Neural cell (in vitro differentiated cells): ENCODE data around the gene SDK1. TPM values are rescaled to one million over a fixed set of nuclear protein-coding genes. Genes with fewer than 3 reads are reported as not detected.

ENCODE experiments used
- H2AFZ ChIP-seq: fragments of 200-600, 300-800 bp; sonication (generic), shearing (Covaris generic); 2 replicates; pipeline ENCODE4 v1.6.0; 2014; ENCODE audit warnings: low read depth, mild to moderate bottlenecking, antibody characterized with exemption, low read length, moderate library complexity
- H3F3A ChIP-seq: fragments of 200-600 bp; shearing (Covaris generic); 2 replicates; pipeline ENCODE4 v1.6.1; 2016; ENCODE audit warnings: mild to moderate bottlenecking, moderate library complexity, mixed read lengths, antibody characterized with exemption, low read length; ENCODE audit not compliant: insufficient read depth, poor library complexity, severe bottlenecking
- H3K27ac ChIP-seq: fragments of 200-600, 300-800 bp; sonication (generic), shearing (Covaris generic); 2 replicates; pipeline ENCODE4 v1.5.1; 2014; ENCODE audit warnings: mild to moderate bottlenecking, low read length, moderate library complexity
- H3K27me3 ChIP-seq: fragments of 300-800, 200-600 bp; sonication (generic), shearing (Covaris generic); 2 replicates; pipeline ENCODE4 v1.6.0; 2014; ENCODE audit warnings: mild to moderate bottlenecking, low read depth, low read length, moderate library complexity; ENCODE audit not compliant: insufficient read depth
- H3K36me3 ChIP-seq: fragments of 300-800, 200-600 bp; sonication (generic), shearing (Covaris generic); 2 replicates; pipeline ENCODE4 v1.5.1; 2014; ENCODE audit warnings: mild to moderate bottlenecking, antibody characterized with exemption, low read length, moderate library complexity; ENCODE audit not compliant: insufficient read depth
- H3K4me2 ChIP-seq: fragments of 300-800, 200-600 bp; sonication (generic), shearing (Covaris generic); 2 replicates; pipeline ENCODE4 v1.6.0; 2014; ENCODE audit warnings: mild to moderate bottlenecking, low read length
- H3K4me3 ChIP-seq: fragments of 300-800, 200-600 bp; sonication (generic), shearing (Covaris generic); 2 replicates; pipeline ENCODE4 v1.5.1; 2014; ENCODE audit warnings: mild to moderate bottlenecking, low read length, moderate library complexity
- H3K79me2 ChIP-seq: fragments of 200-600 bp; shearing (Covaris generic); replicated peaks from 2 replicates; pipeline ENCODE4 v1.6.0; 2014; ENCODE audit warnings: mild to moderate bottlenecking, low read length, moderate library complexity; ENCODE audit not compliant: insufficient read depth
- H3K9ac ChIP-seq: fragments of 300-800, 200-600 bp; sonication (generic), shearing (Covaris generic); 2 replicates; pipeline ENCODE4 v1.6.1; 2016; ENCODE audit warnings: mild to moderate bottlenecking, low read length, mixed read lengths
- H3K9me2 ChIP-seq: fragments of 200-600 bp; shearing (Covaris generic); 2 replicates; pipeline ENCODE4 v1.6.1; 2016; ENCODE audit warnings: mild to moderate bottlenecking, low read length, mixed read lengths; ENCODE audit not compliant: insufficient read depth
- H3K9me3 ChIP-seq: fragments of 200-600, 300-800 bp; sonication (generic), shearing (Covaris generic); 2 replicates; pipeline ENCODE4 v1.6.1; 2016; ENCODE audit warnings: mild to moderate bottlenecking, mixed run types, low read length, moderate library complexity, mixed read lengths
- H4K20me1 ChIP-seq: fragments of 200-600 bp; shearing (Covaris generic); 2 replicates; pipeline ENCODE4 v1.6.1; 2016; ENCODE audit warnings: mild to moderate bottlenecking, mixed run types; ENCODE audit not compliant: insufficient read depth
- EP300 ChIP-seq: fragments of 450-650 bp; conservative IDR thresholded peaks from 2 replicates; pipeline ENCODE4 v1.6.1; 2014; ENCODE audit warnings: antibody characterized with exemption, mild to moderate bottlenecking, moderate library complexity; ENCODE audit not compliant: poor library complexity, severe bottlenecking
- EZH2 ChIP-seq: fragments of 200-600, 300-800 bp; shearing (Covaris generic), sonication (generic); IDR thresholded peaks from 2 replicates; pipeline ENCODE4 v1.6.1; 2014; ENCODE audit warnings: antibody characterized with exemption, low read length, borderline replicate concordance, mild to moderate bottlenecking; ENCODE audit not compliant: insufficient read depth, poor library complexity, severe bottlenecking
- MXI1 ChIP-seq: fragments of 450-650 bp; conservative IDR thresholded peaks from 2 replicates; pipeline ENCODE4 v1.6.1; 2014; ENCODE audit warnings: antibody characterized with exemption, mild to moderate bottlenecking; ENCODE audit not compliant: poor library complexity, severe bottlenecking
- POLR2AphosphoS5 ChIP-seq: IDR thresholded peaks from 2 replicates; pipeline ENCODE4 v1.6.1; 2012
- RAD21 ChIP-seq: fragments of 450-650 bp; conservative IDR thresholded peaks from 2 replicates; pipeline ENCODE4 v1.6.1; 2014; ENCODE audit warnings: antibody characterized with exemption, mild to moderate bottlenecking, moderate library complexity
- SMC3 ChIP-seq: fragments of 450-650 bp; conservative IDR thresholded peaks from 2 replicates; pipeline ENCODE4 v1.6.1; 2014; ENCODE audit warnings: antibody characterized with exemption, mild to moderate bottlenecking, moderate library complexity; ENCODE audit not compliant: poor library complexity
- TAF1 ChIP-seq: IDR thresholded peaks from 2 replicates; pipeline ENCODE4 v1.6.1; 2012; ENCODE audit warnings: low read depth
- polyA plus RNA-seq: library from polyadenylated mRNA; depleted of rRNA; stranded (reverse); fragments of >200 nt; gene quantifications from 2 replicates; pipeline ENCODE4 v1.2.3, GENCODE V29; 2014
- TF ChIP-seq, protein P1 (sequence below): fragments of 450-650 bp; IDR thresholded peaks from 2 replicates; pipeline ENCODE4 v1.5.1; 2014; ENCODE audit warnings: antibody characterized with exemption, mild to moderate bottlenecking, moderate library complexity; ENCODE audit not compliant: poor library complexity, severe bottlenecking
- TF ChIP-seq, protein P2 (sequence below): IDR thresholded peaks from 2 replicates; pipeline ENCODE4 v1.6.1; 2012; ENCODE audit warnings: borderline replicate concordance

SDK1 gene
- polyA plus RNA-seq, 1 donor from 2014 or later, result 2.7 TPM

DNA sequence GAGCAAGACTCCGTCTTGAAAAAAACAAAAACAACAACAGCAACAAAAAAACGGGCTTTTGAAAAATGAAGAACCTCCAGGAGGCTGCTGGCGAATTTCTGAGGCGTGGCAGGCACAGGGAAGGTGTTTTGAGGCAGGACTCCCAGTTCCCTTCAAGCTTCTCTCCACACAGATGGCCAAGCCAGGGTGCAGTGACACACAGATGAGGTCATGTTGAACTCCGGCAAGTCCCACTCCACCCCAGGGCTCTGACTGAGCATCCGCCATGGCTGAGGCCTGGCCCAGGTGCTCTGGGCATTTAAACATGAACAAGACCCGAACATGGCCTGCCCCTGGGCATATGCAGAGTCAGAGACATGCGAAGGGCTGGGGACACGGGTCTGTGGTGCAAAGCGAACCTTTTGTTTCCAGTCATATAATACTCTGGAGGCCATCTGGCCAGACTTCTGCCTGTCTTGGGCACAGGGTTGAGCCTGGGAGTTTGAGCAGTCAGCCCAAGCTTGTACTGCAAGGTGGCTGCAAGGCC is 866.4 kb downstream of the SDK1 start:
- Histone ChIP-seq H3K27me3 (no peaks in the 10 kb centered on the region), H3K9me2 (no peaks in the 10 kb centered on the region), H3K4me3 (no peak overlapping the region), H2AFZ (no peak overlapping the region), H3K9me3 (no peaks in the 10 kb centered on the region), H3F3A (no peaks in the 10 kb centered on the region), H3K27ac (no peak overlapping the region), H3K79me2 (no peaks in the 10 kb centered on the region), H3K9ac (no peak overlapping the region), H3K4me2 (no peak overlapping the region), H4K20me1 (no peaks in the 10 kb centered on the region), H3K36me3 (no peaks in the 10 kb centered on the region)
- TF ChIP-seq EP300, result no peak
- TF ChIP-seq POLR2AphosphoS5, result no peak
- TF ChIP-seq, protein P1, sequence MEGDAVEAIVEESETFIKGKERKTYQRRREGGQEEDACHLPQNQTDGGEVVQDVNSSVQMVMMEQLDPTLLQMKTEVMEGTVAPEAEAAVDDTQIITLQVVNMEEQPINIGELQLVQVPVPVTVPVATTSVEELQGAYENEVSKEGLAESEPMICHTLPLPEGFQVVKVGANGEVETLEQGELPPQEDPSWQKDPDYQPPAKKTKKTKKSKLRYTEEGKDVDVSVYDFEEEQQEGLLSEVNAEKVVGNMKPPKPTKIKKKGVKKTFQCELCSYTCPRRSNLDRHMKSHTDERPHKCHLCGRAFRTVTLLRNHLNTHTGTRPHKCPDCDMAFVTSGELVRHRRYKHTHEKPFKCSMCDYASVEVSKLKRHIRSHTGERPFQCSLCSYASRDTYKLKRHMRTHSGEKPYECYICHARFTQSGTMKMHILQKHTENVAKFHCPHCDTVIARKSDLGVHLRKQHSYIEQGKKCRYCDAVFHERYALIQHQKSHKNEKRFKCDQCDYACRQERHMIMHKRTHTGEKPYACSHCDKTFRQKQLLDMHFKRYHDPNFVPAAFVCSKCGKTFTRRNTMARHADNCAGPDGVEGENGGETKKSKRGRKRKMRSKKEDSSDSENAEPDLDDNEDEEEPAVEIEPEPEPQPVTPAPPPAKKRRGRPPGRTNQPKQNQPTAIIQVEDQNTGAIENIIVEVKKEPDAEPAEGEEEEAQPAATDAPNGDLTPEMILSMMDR, result no peak
- TF ChIP-seq, protein P2, sequence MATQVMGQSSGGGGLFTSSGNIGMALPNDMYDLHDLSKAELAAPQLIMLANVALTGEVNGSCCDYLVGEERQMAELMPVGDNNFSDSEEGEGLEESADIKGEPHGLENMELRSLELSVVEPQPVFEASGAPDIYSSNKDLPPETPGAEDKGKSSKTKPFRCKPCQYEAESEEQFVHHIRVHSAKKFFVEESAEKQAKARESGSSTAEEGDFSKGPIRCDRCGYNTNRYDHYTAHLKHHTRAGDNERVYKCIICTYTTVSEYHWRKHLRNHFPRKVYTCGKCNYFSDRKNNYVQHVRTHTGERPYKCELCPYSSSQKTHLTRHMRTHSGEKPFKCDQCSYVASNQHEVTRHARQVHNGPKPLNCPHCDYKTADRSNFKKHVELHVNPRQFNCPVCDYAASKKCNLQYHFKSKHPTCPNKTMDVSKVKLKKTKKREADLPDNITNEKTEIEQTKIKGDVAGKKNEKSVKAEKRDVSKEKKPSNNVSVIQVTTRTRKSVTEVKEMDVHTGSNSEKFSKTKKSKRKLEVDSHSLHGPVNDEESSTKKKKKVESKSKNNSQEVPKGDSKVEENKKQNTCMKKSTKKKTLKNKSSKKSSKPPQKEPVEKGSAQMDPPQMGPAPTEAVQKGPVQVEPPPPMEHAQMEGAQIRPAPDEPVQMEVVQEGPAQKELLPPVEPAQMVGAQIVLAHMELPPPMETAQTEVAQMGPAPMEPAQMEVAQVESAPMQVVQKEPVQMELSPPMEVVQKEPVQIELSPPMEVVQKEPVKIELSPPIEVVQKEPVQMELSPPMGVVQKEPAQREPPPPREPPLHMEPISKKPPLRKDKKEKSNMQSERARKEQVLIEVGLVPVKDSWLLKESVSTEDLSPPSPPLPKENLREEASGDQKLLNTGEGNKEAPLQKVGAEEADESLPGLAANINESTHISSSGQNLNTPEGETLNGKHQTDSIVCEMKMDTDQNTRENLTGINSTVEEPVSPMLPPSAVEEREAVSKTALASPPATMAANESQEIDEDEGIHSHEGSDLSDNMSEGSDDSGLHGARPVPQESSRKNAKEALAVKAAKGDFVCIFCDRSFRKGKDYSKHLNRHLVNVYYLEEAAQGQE, result no peak
- TF ChIP-seq EZH2, result no peak
- no peak for TF ChIP-seq SMC3
- no peak for TF ChIP-seq TAF1

DNA sequence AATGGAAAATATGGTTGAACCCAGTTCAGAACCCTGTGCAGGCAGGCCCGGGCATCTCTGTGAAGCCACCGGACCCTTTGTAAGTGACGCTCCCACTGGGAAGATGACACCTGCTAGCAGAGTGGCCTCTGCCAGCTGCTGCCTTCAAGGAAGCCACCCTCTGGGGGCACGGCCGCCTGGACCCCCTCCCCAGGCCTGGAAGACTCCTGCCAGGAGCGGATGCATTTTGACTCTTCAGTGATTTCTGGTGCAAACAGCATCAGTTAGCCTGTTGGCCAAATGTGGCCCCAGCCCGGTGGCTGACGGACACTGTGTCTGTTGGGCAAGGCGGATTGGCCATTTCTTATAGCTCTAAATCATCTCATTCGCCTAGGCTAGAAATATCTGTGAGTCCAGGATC is 867.0 kb downstream of the SDK1 start:
- H4K20me1 ChIP-seq, result no peaks in the 10 kb centered on the region
- TF ChIP-seq EZH2 (no peak), TAF1 (no peak), SMC3 (no peak), MXI1 (no peak), POLR2AphosphoS5 (no peak), RAD21 (no peak), EP300 (no peak)
- TF ChIP-seq, protein P1, result no peak
- TF ChIP-seq, protein P2, result no peak
- H3K4me3 ChIP-seq, result no peak overlapping the region
- H3K27me3 ChIP-seq, result no peaks in the 10 kb centered on the region
- H3K9me2 ChIP-seq, result no peaks in the 10 kb centered on the region
- H3K4me2 ChIP-seq, result no peak overlapping the region
- no peak overlapping the region for H3K9ac ChIP-seq
- no peaks in the 10 kb centered on the region for H3K79me2 ChIP-seq
- H3K27ac ChIP-seq, result no peak overlapping the region
- no peak overlapping the region for H2AFZ ChIP-seq
- H3K36me3 ChIP-seq, result no peaks in the 10 kb centered on the region
- H3K9me3 ChIP-seq, result no peaks in the 10 kb centered on the region
- H3F3A ChIP-seq, result no peaks in the 10 kb centered on the region
